Prostate gland (tissue), 2 donors: Measurements from ENCODE around the gene KARS1. TPM values are rescaled to one million over a fixed set of nuclear protein-coding genes. Genes with fewer than 3 reads are reported as not detected.

ENCODE experiments used
- DNase-seq: peaks from one replicate; pipeline ENCODE4 v3.0.0-alpha.2; 2019; ENCODE audit warnings: low spot score
- H3K27ac ChIP-seq, 2 donors: fragments of 200-600 bp; sonication (generic); 2 replicates each; pipeline ENCODE4 v1.5.1; 2017 to 2019
- H3K27me3 ChIP-seq: fragments of 200-600 bp; sonication (generic); replicated peaks from 2 replicates; pipeline ENCODE4 v1.5.1; 2019; ENCODE audit not compliant: insufficient read depth
- H3K36me3 ChIP-seq, 2 donors: fragments of 200-600 bp; sonication (generic); 1 replicate in 1 of 2; 2 replicates in 1 of 2; pipeline versions ENCODE4 v1.5.1 to v1.8.1; 2017 to 2019
- H3K4me1 ChIP-seq: fragments of 200-600 bp; sonication (generic); replicated peaks from 2 replicates; pipeline ENCODE4 v1.5.1; 2019
- H3K4me3 ChIP-seq, 2 donors: fragments of 200-600 bp; sonication (generic); 2 replicates each; pipeline ENCODE4 v1.5.1; 2017 to 2019
- H3K9me3 ChIP-seq: fragments of 200-600 bp; sonication (generic); 2 replicates; pipeline ENCODE4 v1.5.1; 2017
- POLR2A ChIP-seq: fragments of 450-650 bp; IDR thresholded peaks from one replicate; pipeline ENCODE4 v1.6.1; 2016; ENCODE audit warnings: antibody characterized with exemption, mild to moderate bottlenecking
- POLR2AphosphoS5 ChIP-seq: sonication (generic); formaldehyde crosslinking; IDR thresholded peaks from one replicate; pipeline ENCODE4 v1.6.1; 2017; ENCODE audit warnings: antibody characterized with exemption
- WGBS: methylation state at CpG from one replicate; pipeline ENCODE4 v1.1.5; 2018; 5-methylcytosine and 5-hydroxymethylcytosine counted together
- intact Hi-C: fragments of 100-400 bp; cut with DNase I; formaldehyde crosslinking; loops from one replicate; pipeline ENCODE4 v1.14.2; 2022
- total RNA-seq, 2 donors: library from RNA; depleted of rRNA; stranded (reverse); fragments of >200 nt; gene quantifications; one replicate each; pipeline ENCODE4 v1.1.0, GENCODE V29; 2016
- TF ChIP-seq, protein P1 (sequence below), 4 experiments: fragments of 200-600 bp in 2 of 4; fragments of 450-650 bp in 2 of 4; sonication (generic) in 2 of 4; IDR thresholded peaks; 1 replicate in 3 of 4; 2 replicates in 1 of 4; pipeline ENCODE4 v1.5.1; 2016 to 2019; ENCODE audit warnings: antibody characterized with exemption in 4 of 4, mild to moderate bottlenecking in 2 of 4, moderate library complexity in 2 of 4

The KARS1 gene
- total RNA-seq, 2 donors from 2014 or later = 89.4 to 145 TPM

DNA sequence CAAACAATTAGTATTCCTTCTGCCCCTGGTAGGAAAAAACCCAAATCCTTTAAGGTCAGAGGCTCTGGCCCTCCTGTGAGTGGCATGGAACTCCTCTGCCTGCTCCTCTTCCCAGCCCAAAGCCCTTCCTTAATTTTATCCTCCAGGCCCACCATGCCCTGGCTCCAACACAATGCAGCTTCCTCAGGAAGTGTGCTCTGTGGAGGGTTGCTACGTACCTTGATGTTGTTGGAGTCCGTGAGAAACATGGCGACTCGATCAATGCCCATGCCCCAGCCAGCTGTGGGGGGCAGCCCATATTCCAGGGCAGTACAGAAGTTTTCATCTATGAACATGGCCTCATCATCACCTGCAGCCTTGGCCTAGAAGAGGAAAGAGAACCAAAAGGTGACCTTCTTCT lies 19.1 kb downstream of the KARS1 start:
- no peak for DNase-seq
- Histone ChIP-seq H3K27ac (no peak overlapping the region), H3K36me3 (peaks cover 26 to 32% of the 10 kb centered on the region in 2 donors), H3K9me3 (no peaks in the 10 kb centered on the region), H3K4me3 (no peak overlapping the region), H3K4me1 (no peaks in the 10 kb centered on the region), H3K27me3 (no peaks in the 10 kb centered on the region)
- WGBS = 89% methylated on average over 4 of the region's 4 CpGs
- intact Hi-C loops = loop anchor here (10.0 kb wide), 2 partner anchors 114 to 154 kb away; no protein-coding TSS in a partner anchor
- no peak for TF ChIP-seq POLR2A
- no peak for TF ChIP-seq POLR2AphosphoS5
- TF ChIP-seq, protein P1, sequence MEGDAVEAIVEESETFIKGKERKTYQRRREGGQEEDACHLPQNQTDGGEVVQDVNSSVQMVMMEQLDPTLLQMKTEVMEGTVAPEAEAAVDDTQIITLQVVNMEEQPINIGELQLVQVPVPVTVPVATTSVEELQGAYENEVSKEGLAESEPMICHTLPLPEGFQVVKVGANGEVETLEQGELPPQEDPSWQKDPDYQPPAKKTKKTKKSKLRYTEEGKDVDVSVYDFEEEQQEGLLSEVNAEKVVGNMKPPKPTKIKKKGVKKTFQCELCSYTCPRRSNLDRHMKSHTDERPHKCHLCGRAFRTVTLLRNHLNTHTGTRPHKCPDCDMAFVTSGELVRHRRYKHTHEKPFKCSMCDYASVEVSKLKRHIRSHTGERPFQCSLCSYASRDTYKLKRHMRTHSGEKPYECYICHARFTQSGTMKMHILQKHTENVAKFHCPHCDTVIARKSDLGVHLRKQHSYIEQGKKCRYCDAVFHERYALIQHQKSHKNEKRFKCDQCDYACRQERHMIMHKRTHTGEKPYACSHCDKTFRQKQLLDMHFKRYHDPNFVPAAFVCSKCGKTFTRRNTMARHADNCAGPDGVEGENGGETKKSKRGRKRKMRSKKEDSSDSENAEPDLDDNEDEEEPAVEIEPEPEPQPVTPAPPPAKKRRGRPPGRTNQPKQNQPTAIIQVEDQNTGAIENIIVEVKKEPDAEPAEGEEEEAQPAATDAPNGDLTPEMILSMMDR (IDR thresholded peaks at IDR 0.05) = no peak

DNA sequence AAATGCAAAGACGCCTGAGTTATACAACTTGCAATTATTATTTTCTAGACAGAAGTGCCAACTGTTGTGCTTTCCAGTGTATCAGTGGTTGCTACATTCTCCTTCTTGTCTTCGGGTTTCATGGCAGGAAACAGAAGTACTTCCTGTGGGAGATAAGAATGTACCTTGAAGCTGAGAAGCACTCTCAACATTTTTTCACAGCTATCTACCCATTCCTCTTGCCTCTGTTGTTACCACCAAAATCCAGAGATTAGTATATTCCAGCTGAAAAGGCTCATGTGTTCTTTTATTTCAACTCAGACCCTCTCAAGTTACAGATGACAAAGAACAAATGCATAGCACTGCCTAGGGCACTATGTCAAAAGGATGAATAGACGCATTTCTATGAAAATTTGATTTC lies 19.6 kb downstream of the KARS1 start:
- Histone ChIP-seq H3K36me3 (peaks cover 21 to 28% of the 10 kb centered on the region in 2 donors), H3K4me3 (no peak overlapping the region), H3K27ac (no peak overlapping the region), H3K27me3 (no peaks in the 10 kb centered on the region), H3K9me3 (no peaks in the 10 kb centered on the region), H3K4me1 (no peaks in the 10 kb centered on the region)
- 64% methylated on average over 3 of the region's 3 CpGs for WGBS
- TF ChIP-seq POLR2AphosphoS5 = no peak
- TF ChIP-seq, protein P1 (IDR thresholded peaks at IDR 0.05) = no peak
- TF ChIP-seq POLR2A = no peak
- DNase-seq = no peak
- intact Hi-C loops = loop anchor here (10.0 kb wide), 2 partner anchors 113 to 153 kb away; no protein-coding TSS in a partner anchor

DNA sequence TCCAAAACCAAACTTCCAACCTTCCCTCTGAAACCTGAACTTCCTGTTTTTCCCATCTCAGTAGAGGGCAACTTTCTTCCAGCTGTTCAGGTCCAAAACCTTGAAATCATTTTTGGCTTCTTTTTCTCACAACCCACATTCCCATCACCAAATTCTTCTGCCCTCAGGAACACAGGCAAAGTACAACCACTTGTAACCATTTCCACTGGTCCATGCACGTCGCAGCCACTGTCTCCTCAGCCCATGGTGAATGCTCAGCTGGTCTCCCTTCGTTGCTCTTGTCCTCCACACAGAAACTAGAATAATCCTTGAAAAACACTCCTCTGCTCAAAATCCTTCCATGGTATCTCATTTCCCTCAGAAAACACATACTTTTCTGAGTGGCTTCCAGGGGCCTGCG lies 20.7 kb downstream of the KARS1 start:
- TF ChIP-seq, protein P1 (IDR thresholded peaks at IDR 0.05) = no peak
- TF ChIP-seq POLR2AphosphoS5 = no peak
- TF ChIP-seq POLR2A = no peak
- Histone ChIP-seq H3K9me3 (no peaks in the 10 kb centered on the region), H3K27me3 (no peaks in the 10 kb centered on the region), H3K4me1 (peaks cover 6% of the 10 kb centered on the region), H3K36me3 (peaks cover 18 to 20% of the 10 kb centered on the region in 2 donors), H3K27ac (no peak overlapping the region), H3K4me3 (no peak overlapping the region)
- DNase-seq = no peak
- intact Hi-C loops = loop anchor here (10.0 kb wide), 2 partner anchors 112 to 152 kb away; no protein-coding TSS in a partner anchor
- 85% methylated on average over 4 of the region's 4 CpGs for WGBS

DNA sequence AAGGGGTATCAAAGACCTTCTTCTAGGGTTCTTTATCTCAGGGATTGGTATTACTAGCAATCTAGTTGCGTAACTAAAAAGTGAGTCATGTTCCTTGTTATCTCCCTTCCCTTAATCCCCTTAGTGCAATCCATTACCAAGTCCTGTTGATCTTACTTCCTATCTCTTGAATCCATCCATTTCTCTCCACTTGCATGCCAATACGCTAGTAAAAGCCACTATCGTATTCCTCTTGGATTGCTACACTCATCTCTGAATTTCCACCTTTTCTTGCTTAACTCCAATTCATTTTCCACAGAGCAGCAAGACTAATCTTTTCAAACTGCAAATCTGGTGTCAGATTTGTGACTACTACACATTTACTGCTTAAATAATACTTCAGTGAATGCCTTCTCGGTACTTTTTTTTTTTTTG lies 22.5 kb downstream of the KARS1 start:
- Histone ChIP-seq H3K4me1 (peaks cover 6% of the 10 kb centered on the region), H3K36me3 (peaks cover 11 to 12% of the 10 kb centered on the region in 2 donors), H3K9me3 (no peaks in the 10 kb centered on the region), H3K4me3 (no peak overlapping the region), H3K27me3 (no peaks in the 10 kb centered on the region), H3K27ac (no peak overlapping the region)
- DNase-seq = no peak
- no peak for TF ChIP-seq POLR2A
- TF ChIP-seq, protein P1 (IDR thresholded peaks at IDR 0.05) = no peak
- TF ChIP-seq POLR2AphosphoS5 = no peak
- WGBS = 82% methylated on average over 4 of the region's 4 CpGs
- intact Hi-C loops = loop anchor here (10.0 kb wide), 2 partner anchors 110 to 150 kb away; no protein-coding TSS in a partner anchor
